H1 (cell line): ENCODE results near the gene ZHX3. TPM values are rescaled to one million over a fixed set of nuclear protein-coding genes. Genes with fewer than 3 reads are reported as not detected.

Experiments
- JUN ChIP-seq: IDR thresholded peaks from 2 replicates; pipeline ENCODE4 v1.6.1; 2011; ENCODE audit warnings: low read depth, mild to moderate bottlenecking, improper control_type of control experiment, low read length
- RFX5 ChIP-seq: IDR thresholded peaks from 2 replicates; pipeline ENCODE4 v1.6.1; 2011; ENCODE audit warnings: low read depth, low read length, improper control_type of control experiment, borderline replicate concordance
- polyA plus RNA-seq, 7 experiments: library from polyadenylated mRNA; depleted of rRNA in 3 of 7; stranded (reverse) in 5 of 7; unstranded in 2 of 7; fragments of >200 nt in 5 of 7; fragments of 200-250 nt in 2 of 7; gene quantifications; 1 replicate in 5 of 7; 2 replicates in 1 of 7; 4 replicates in 1 of 7; pipeline versions ENCODE4 v1.2.1 to v1.2.3, GENCODE V29; 2011 to 2013; ENCODE audit warnings: missing spikeins in 2 of 7, mixed read lengths in 2 of 7
- total RNA-seq: library from RNA; stranded (reverse); fragmentation: NEBNext Ultra II Directional; extraction: Animal tissue kit (Norgen Biotek cat#: 25700); gene quantifications from 2 replicates; pipeline ENCODE4 v1.2.1, GENCODE V29; 2021
- TF ChIP-seq, protein P1 (sequence below): fragments of 300-600 bp; sonication (generic); IDR thresholded peaks from 2 replicates; pipeline ENCODE4 v1.7.1; 2012; ENCODE audit warnings: low read length, moderate library complexity, mild to moderate bottlenecking, inconsistent platforms; ENCODE audit not compliant: insufficient replicate concordance

The ZHX3 gene
- total and polyA plus RNA-seq, 2 of the 8 experiments (the other 6 are each of a cell fraction or from before 2014, with no cell fraction given), result 1.00 to 7.8 TPM

DNA sequence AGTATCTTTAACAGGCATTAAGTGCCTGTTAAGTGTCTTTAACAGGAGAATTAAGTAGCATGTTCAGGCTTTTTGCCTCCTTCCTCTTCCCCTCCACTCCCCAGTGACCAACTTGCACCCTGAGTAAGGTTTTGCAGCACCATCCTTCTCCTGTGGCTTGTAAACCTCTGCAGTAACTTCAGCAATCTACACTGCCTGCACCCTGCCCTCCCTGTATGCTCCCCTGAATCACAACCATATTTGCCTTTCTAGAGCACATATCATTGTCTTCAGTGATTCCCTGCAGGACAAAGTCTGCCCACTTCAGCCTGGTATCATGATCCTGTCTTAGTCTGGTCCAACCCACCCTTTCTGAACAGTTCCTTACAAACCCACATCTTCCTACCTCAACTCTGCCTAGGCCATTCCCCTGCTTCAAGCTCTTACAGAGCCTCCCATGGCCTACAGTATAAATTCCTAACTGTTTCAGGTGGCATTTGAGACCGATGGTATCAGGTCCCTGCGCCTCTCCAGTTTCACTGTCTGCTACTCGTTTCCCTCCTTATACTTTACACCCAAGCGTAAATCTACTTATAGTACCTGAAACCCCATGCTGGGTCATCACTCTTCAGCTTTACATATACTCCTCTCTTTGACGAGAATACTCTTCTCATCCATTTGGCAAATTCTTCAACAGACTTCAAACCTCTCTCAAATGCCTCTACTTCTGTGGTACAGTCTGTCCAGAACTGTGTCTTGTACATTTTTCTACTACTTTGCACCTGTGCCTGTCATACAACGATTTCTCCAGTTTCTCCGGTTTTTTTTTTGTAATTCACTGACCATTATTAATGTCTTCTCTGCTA is 69.8 kb downstream of the ZHX3 start (continued):
- TF ChIP-seq JUN (no peak), RFX5 (no peak)
- TF ChIP-seq, protein P1, sequence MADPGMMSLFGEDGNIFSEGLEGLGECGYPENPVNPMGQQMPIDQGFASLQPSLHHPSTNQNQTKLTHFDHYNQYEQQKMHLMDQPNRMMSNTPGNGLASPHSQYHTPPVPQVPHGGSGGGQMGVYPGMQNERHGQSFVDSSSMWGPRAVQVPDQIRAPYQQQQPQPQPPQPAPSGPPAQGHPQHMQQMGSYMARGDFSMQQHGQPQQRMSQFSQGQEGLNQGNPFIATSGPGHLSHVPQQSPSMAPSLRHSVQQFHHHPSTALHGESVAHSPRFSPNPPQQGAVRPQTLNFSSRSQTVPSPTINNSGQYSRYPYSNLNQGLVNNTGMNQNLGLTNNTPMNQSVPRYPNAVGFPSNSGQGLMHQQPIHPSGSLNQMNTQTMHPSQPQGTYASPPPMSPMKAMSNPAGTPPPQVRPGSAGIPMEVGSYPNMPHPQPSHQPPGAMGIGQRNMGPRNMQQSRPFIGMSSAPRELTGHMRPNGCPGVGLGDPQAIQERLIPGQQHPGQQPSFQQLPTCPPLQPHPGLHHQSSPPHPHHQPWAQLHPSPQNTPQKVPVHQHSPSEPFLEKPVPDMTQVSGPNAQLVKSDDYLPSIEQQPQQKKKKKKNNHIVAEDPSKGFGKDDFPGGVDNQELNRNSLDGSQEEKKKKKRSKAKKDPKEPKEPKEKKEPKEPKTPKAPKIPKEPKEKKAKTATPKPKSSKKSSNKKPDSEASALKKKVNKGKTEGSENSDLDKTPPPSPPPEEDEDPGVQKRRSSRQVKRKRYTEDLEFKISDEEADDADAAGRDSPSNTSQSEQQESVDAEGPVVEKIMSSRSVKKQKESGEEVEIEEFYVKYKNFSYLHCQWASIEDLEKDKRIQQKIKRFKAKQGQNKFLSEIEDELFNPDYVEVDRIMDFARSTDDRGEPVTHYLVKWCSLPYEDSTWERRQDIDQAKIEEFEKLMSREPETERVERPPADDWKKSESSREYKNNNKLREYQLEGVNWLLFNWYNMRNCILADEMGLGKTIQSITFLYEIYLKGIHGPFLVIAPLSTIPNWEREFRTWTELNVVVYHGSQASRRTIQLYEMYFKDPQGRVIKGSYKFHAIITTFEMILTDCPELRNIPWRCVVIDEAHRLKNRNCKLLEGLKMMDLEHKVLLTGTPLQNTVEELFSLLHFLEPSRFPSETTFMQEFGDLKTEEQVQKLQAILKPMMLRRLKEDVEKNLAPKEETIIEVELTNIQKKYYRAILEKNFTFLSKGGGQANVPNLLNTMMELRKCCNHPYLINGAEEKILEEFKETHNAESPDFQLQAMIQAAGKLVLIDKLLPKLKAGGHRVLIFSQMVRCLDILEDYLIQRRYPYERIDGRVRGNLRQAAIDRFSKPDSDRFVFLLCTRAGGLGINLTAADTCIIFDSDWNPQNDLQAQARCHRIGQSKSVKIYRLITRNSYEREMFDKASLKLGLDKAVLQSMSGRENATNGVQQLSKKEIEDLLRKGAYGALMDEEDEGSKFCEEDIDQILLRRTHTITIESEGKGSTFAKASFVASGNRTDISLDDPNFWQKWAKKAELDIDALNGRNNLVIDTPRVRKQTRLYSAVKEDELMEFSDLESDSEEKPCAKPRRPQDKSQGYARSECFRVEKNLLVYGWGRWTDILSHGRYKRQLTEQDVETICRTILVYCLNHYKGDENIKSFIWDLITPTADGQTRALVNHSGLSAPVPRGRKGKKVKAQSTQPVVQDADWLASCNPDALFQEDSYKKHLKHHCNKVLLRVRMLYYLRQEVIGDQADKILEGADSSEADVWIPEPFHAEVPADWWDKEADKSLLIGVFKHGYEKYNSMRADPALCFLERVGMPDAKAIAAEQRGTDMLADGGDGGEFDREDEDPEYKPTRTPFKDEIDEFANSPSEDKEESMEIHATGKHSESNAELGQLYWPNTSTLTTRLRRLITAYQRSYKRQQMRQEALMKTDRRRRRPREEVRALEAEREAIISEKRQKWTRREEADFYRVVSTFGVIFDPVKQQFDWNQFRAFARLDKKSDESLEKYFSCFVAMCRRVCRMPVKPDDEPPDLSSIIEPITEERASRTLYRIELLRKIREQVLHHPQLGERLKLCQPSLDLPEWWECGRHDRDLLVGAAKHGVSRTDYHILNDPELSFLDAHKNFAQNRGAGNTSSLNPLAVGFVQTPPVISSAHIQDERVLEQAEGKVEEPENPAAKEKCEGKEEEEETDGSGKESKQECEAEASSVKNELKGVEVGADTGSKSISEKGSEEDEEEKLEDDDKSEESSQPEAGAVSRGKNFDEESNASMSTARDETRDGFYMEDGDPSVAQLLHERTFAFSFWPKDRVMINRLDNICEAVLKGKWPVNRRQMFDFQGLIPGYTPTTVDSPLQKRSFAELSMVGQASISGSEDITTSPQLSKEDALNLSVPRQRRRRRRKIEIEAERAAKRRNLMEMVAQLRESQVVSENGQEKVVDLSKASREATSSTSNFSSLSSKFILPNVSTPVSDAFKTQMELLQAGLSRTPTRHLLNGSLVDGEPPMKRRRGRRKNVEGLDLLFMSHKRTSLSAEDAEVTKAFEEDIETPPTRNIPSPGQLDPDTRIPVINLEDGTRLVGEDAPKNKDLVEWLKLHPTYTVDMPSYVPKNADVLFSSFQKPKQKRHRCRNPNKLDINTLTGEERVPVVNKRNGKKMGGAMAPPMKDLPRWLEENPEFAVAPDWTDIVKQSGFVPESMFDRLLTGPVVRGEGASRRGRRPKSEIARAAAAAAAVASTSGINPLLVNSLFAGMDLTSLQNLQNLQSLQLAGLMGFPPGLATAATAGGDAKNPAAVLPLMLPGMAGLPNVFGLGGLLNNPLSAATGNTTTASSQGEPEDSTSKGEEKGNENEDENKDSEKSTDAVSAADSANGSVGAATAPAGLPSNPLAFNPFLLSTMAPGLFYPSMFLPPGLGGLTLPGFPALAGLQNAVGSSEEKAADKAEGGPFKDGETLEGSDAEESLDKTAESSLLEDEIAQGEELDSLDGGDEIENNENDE, result no peak
